ENCODE data around the gene PNPLA5. TPM values are rescaled to one million over a fixed set of nuclear protein-coding genes. Genes with fewer than 3 reads are reported as not detected.

PNPLA5 gene
- total RNA-seq, 1 experiment from 2014 or later, result 5.5 TPM

- Mint-ChIP-seq H3K27me3 (ENCODE audit: low read depth) (no peaks in the 10 kb centered on the region), H3K9me3 (no peaks in the 10 kb centered on the region), H3K4me1 (no peaks in the 10 kb centered on the region; a peak in 1 of 4 replicates), H3K4me3 (no peak overlapping the region; a peak in 1 of 5 replicates), H3K36me3 (ENCODE audit: insufficient read depth in 1 of 3, low read depth in 3 of 3) (peaks cover 9 to 30% (median 28%) of the 10 kb centered on the region in 3 experiments; a peak in 6 of 7 replicates), H3K27ac (peak overlapping the region in 1 of 3 experiments; percentile 68; a peak in 2 of 7 replicates)
- no peak overlapping the region for H4K8ac ChIP-seq (replicated peaks; ENCODE audit: insufficient read length, low read depth, low read length)
- no peak overlapping the region for H3K23ac ChIP-seq (ENCODE audit: insufficient read length, low read depth, low read length)
- H3K9ac ChIP-seq (ENCODE audit: extremely low read depth, insufficient read length, low read length), result no peak overlapping the region
- H2BK5ac ChIP-seq (ENCODE audit: insufficient read length, low read length), result no peak overlapping the region
- no peak overlapping the region for H2BK120ac ChIP-seq (ENCODE audit: low read depth, low read length, poor library complexity, severe bottlenecking)
- no peaks in the 10 kb centered on the region for H3K27me3 ChIP-seq (ENCODE audit: insufficient read depth, low read length)
- no peaks in the 10 kb centered on the region for H3K9me3 ChIP-seq (ENCODE audit: control insufficient read depth, low read depth, low read length)
- H3K4me1 ChIP-seq (ENCODE audit: insufficient read depth, low read length), result no peaks in the 10 kb centered on the region
- no peak for TF ChIP-seq CTCF (conservative IDR thresholded peaks at IDR 0.05)
- no peak overlapping the region for H2AK5ac ChIP-seq (ENCODE audit: insufficient read length, low read length)
- no peak overlapping the region for H3T11ph ChIP-seq (ENCODE audit: low read length)
- H4K91ac ChIP-seq (ENCODE audit: insufficient read length, low read depth, low read length), result no peak overlapping the region
- no peak overlapping the region for H4K5ac ChIP-seq (ENCODE audit: insufficient read length, low read depth, low read length)
- no peak overlapping the region for H3K18ac ChIP-seq (ENCODE audit: insufficient read length, low read depth, low read length)
- H2BK15ac ChIP-seq (ENCODE audit: low read depth, low read length), result no peak overlapping the region
- H3K56ac ChIP-seq (ENCODE audit: insufficient read length, low read depth, low read length), result no peak overlapping the region
- H3K4me2 ChIP-seq (ENCODE audit: insufficient read depth, insufficient read length, low read length), result no peak overlapping the region
- no peak overlapping the region for H3K27ac ChIP-seq (ENCODE audit: insufficient read length, low read depth, low read length)
- no peak overlapping the region for H2BK12ac ChIP-seq (ENCODE audit: insufficient read length, low read depth, low read length)
- no peaks in the 10 kb centered on the region for H3K23me2 ChIP-seq (ENCODE audit: insufficient read length, low read depth, low read length, poor library complexity, severe bottlenecking)
- no peak overlapping the region for H2AFZ ChIP-seq (ENCODE audit: low read length)
- no peaks in the 10 kb centered on the region for H4K20me1 ChIP-seq (ENCODE audit: control insufficient read depth, insufficient read depth, insufficient read length)
- WGBS (ENCODE audit: extremely low coverage, insufficient read length, low lambda C conversion rate), result no CpG with 5 or more reads among the region's 10 CpGs
- H3K14ac ChIP-seq (ENCODE audit: insufficient read depth, low read length), result no peak overlapping the region
- no peak overlapping the region for H2BK20ac ChIP-seq (ENCODE audit: low read depth, low read length, poor library complexity, severe bottlenecking)
- peaks cover 3% of the 10 kb centered on the region for H3K79me1 ChIP-seq (ENCODE audit: insufficient read depth, low read depth, low read length, poor library complexity, severe bottlenecking)
- H3K79me2 ChIP-seq (ENCODE audit: insufficient read depth, low read length), result peaks cover 2% of the 10 kb centered on the region; the same call in 1 of the 2 replicates
- H3K4ac ChIP-seq (ENCODE audit: low read depth, low read length), result no peak overlapping the region
- DNase-seq, result no peak
Measured at GRCh38 chr22:43838161-43838560, 53.7 kb downstream of the PNPLA5 start.

All from H9 (cell line).